GM23338 (cell line): ENCODE data around the gene RELL1. TPM values are rescaled to one million over a fixed set of nuclear protein-coding genes. Genes with fewer than 3 reads are reported as not detected.

ENCODE experiments used
- ATAC-seq: fragments of 200-7000 bp; cut with Tn5 transposase; 3 replicates; pipeline ENCODE4 v1.9.1; 2020
- DNase-seq: peaks from one replicate; pipeline ENCODE4 v3.0.0-alpha.2; 2015; ENCODE audit warnings: low spot score
- H2AFZ ChIP-seq: fragments of 200-600 bp; sonication (generic); 2 replicates; pipeline ENCODE4 v1.8.0; 2016; ENCODE audit warnings: antibody characterized with exemption, mild to moderate bottlenecking, moderate library complexity
- H3F3A ChIP-seq: fragments of 200-600 bp; sonication (generic); replicated peaks from 2 replicates; pipeline ENCODE4 v1.8.0; 2017; ENCODE audit warnings: antibody characterized with exemption, mixed run types, low read depth
- H3K27ac ChIP-seq: fragments of 200-600 bp; sonication (generic); 2 replicates; pipeline ENCODE4 v1.6.1; 2016; ENCODE audit warnings: low read depth
- H3K27me3 ChIP-seq: fragments of 200-600 bp; sonication (generic); 2 replicates; pipeline ENCODE4 v1.8.0; 2016; ENCODE audit warnings: mild to moderate bottlenecking, mixed run types, moderate library complexity; ENCODE audit not compliant: insufficient read depth
- H3K36me3 ChIP-seq: fragments of 200-600 bp; sonication (generic); 2 replicates; pipeline ENCODE4 v1.8.0; 2016; ENCODE audit warnings: mild to moderate bottlenecking; ENCODE audit not compliant: insufficient read depth
- H3K4me1 ChIP-seq: fragments of 200-600 bp; sonication (generic); 2 replicates; pipeline ENCODE4 v1.8.0; 2016; ENCODE audit warnings: mild to moderate bottlenecking, moderate library complexity; ENCODE audit not compliant: insufficient read depth
- H3K4me2 ChIP-seq: fragments of 200-600 bp; sonication (generic); 2 replicates; pipeline ENCODE4 v1.7.1; 2017; ENCODE audit warnings: mixed run types
- H3K4me3 ChIP-seq: fragments of 200-600 bp; sonication (generic); 2 replicates; pipeline ENCODE4 v1.6.1; 2016; ENCODE audit warnings: mixed run types
- H3K79me2 ChIP-seq: fragments of 200-600 bp; sonication (generic); replicated peaks from 2 replicates; pipeline ENCODE4 v1.8.0; 2017; ENCODE audit warnings: mild to moderate bottlenecking; ENCODE audit not compliant: insufficient read depth
- H3K9me2 ChIP-seq: fragments of 200-600 bp; sonication (generic); 2 replicates; pipeline ENCODE4 v1.8.0; 2017; ENCODE audit not compliant: insufficient read depth
- H4K20me1 ChIP-seq: fragments of 200-600 bp; sonication (generic); replicated peaks from 2 replicates; pipeline ENCODE4 v1.8.0; 2017; ENCODE audit warnings: mild to moderate bottlenecking; ENCODE audit not compliant: insufficient read depth
- H3K27ac Mint-ChIP-seq: 2 replicates; pipeline ENCODE4 v1.8.0; 2020; ENCODE audit warnings: inconsistent platforms, mild to moderate bottlenecking, moderate library complexity, mixed read lengths
- H3K27me3 Mint-ChIP-seq: 3 replicates; pipeline ENCODE4 v1.8.0; 2022; ENCODE audit warnings: low read depth, mild to moderate bottlenecking, moderate library complexity, mixed read lengths, inconsistent platforms; ENCODE audit not compliant: insufficient read depth, poor library complexity
- H3K36me3 Mint-ChIP-seq: 3 replicates; pipeline ENCODE4 v1.8.0; 2021; ENCODE audit warnings: low read depth, mild to moderate bottlenecking, inconsistent platforms, moderate library complexity, mixed read lengths
- H3K4me1 Mint-ChIP-seq: 3 replicates; pipeline ENCODE4 v1.8.0; 2020; ENCODE audit warnings: mild to moderate bottlenecking, inconsistent platforms, mixed read lengths
- H3K4me3 Mint-ChIP-seq: 3 replicates; pipeline ENCODE4 v1.8.0; 2021; ENCODE audit warnings: moderate library complexity, mild to moderate bottlenecking, inconsistent platforms, mixed read lengths
- H3K9me3 Mint-ChIP-seq: 3 replicates; pipeline ENCODE4 v1.8.0; 2020; ENCODE audit warnings: moderate library complexity, mild to moderate bottlenecking, inconsistent platforms, mixed read lengths
- CTCF ChIP-seq, 2 experiments: fragments of 200-600 bp in 1 of 2; sonication (generic) in 1 of 2; conservative IDR thresholded peaks; 2 replicates each; pipeline versions ENCODE4 v1.5.1 to v1.6.1; 2016 to 2017; ENCODE audit warnings: antibody characterized with exemption in 2 of 2, low read depth in 2 of 2, mild to moderate bottlenecking in 2 of 2, moderate library complexity in 1 of 2
- ETS1 ChIP-seq: IDR thresholded peaks from 2 replicates; pipeline ENCODE4 v1.6.1; 2016; ENCODE audit warnings: antibody characterized with exemption
- EZH2 ChIP-seq: fragments of 200-600 bp; sonication (generic); IDR thresholded peaks from one replicate; pipeline ENCODE4 v1.8.0; 2017; ENCODE audit warnings: antibody characterized with exemption, mild to moderate bottlenecking, low read depth; ENCODE audit not compliant: unreplicated experiment
- EZH2phosphoT487 ChIP-seq: fragments of 200-600 bp; sonication (generic); IDR thresholded peaks from one replicate; pipeline ENCODE4 v1.8.1; 2018; ENCODE audit warnings: antibody characterized with exemption; ENCODE audit not compliant: unreplicated experiment
- JUNB ChIP-seq: IDR thresholded peaks from one replicate; pipeline ENCODE4 v1.6.1; 2016; ENCODE audit warnings: antibody characterized with exemption; ENCODE audit not compliant: unreplicated experiment
- NANOG ChIP-seq: IDR thresholded peaks from 2 replicates; pipeline ENCODE4 v1.6.1; 2016; ENCODE audit warnings: antibody characterized with exemption, borderline replicate concordance
- POLR2AphosphoS5 ChIP-seq: IDR thresholded peaks from 2 replicates; pipeline ENCODE4 v1.6.1; 2016; ENCODE audit warnings: antibody characterized with exemption, low read depth
- STAT1 ChIP-seq: IDR thresholded peaks from one replicate; pipeline ENCODE4 v1.6.1; 2016; ENCODE audit warnings: antibody characterized with exemption; ENCODE audit not compliant: unreplicated experiment
- ZNF114 ChIP-seq: fragments of 250-450 bp; sonication (Bioruptor Pico); IDR thresholded peaks from 2 replicates; pipeline ENCODE4 v1.5.0; 2020; ENCODE audit warnings: mild to moderate bottlenecking, moderate library complexity
- polyA plus RNA-seq: library from polyadenylated mRNA; unstranded; fragments of >200 nt; fragmentation: Nextera tagmentation; extraction: Ambion mirVana; gene quantifications from 2 replicates; pipeline ENCODE4 v1.2.1, GENCODE V29; 2016
- total RNA-seq: library from RNA; depleted of rRNA; stranded (reverse); fragments of >200 nt; shearing (Covaris generic); gene quantifications from 2 replicates; pipeline ENCODE4 v1.2.3, GENCODE V29; 2014
- TF ChIP-seq, protein P1 (sequence below): fragments of 250-450 bp; sonication (Bioruptor Pico); IDR thresholded peaks from 2 replicates; pipeline ENCODE4 v1.5.0; 2020; ENCODE audit warnings: mild to moderate bottlenecking, moderate library complexity
- TF ChIP-seq, protein P2 (sequence below): IDR thresholded peaks from one replicate; pipeline ENCODE4 v1.6.1; 2018; ENCODE audit warnings: antibody characterized with exemption; ENCODE audit not compliant: unreplicated experiment

Gene RELL1
- total and polyA plus RNA-seq, 2 experiments from 2014 or later = 2.8 to 28.5 TPM

DNA sequence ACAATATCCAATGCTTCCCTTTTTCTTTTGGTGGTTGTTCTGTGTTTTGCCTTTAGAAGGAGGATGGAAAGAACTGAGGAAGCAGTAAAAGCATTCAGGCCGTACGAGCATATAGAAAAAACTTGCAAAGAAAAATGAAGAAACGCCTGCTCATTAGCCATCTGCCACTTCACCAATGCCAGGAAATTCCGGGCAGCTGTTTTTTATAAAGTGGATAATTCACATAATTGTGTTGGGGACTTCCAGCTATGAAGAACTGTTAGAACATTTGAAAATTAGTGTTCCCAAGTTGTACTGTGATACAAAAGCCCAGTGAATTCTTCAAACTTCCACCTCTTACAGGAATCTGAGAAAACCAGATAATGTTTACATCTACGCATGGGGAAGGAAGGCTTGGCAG, 11.7 kb downstream of the RELL1 start (continued):
- TF ChIP-seq, protein P1, sequence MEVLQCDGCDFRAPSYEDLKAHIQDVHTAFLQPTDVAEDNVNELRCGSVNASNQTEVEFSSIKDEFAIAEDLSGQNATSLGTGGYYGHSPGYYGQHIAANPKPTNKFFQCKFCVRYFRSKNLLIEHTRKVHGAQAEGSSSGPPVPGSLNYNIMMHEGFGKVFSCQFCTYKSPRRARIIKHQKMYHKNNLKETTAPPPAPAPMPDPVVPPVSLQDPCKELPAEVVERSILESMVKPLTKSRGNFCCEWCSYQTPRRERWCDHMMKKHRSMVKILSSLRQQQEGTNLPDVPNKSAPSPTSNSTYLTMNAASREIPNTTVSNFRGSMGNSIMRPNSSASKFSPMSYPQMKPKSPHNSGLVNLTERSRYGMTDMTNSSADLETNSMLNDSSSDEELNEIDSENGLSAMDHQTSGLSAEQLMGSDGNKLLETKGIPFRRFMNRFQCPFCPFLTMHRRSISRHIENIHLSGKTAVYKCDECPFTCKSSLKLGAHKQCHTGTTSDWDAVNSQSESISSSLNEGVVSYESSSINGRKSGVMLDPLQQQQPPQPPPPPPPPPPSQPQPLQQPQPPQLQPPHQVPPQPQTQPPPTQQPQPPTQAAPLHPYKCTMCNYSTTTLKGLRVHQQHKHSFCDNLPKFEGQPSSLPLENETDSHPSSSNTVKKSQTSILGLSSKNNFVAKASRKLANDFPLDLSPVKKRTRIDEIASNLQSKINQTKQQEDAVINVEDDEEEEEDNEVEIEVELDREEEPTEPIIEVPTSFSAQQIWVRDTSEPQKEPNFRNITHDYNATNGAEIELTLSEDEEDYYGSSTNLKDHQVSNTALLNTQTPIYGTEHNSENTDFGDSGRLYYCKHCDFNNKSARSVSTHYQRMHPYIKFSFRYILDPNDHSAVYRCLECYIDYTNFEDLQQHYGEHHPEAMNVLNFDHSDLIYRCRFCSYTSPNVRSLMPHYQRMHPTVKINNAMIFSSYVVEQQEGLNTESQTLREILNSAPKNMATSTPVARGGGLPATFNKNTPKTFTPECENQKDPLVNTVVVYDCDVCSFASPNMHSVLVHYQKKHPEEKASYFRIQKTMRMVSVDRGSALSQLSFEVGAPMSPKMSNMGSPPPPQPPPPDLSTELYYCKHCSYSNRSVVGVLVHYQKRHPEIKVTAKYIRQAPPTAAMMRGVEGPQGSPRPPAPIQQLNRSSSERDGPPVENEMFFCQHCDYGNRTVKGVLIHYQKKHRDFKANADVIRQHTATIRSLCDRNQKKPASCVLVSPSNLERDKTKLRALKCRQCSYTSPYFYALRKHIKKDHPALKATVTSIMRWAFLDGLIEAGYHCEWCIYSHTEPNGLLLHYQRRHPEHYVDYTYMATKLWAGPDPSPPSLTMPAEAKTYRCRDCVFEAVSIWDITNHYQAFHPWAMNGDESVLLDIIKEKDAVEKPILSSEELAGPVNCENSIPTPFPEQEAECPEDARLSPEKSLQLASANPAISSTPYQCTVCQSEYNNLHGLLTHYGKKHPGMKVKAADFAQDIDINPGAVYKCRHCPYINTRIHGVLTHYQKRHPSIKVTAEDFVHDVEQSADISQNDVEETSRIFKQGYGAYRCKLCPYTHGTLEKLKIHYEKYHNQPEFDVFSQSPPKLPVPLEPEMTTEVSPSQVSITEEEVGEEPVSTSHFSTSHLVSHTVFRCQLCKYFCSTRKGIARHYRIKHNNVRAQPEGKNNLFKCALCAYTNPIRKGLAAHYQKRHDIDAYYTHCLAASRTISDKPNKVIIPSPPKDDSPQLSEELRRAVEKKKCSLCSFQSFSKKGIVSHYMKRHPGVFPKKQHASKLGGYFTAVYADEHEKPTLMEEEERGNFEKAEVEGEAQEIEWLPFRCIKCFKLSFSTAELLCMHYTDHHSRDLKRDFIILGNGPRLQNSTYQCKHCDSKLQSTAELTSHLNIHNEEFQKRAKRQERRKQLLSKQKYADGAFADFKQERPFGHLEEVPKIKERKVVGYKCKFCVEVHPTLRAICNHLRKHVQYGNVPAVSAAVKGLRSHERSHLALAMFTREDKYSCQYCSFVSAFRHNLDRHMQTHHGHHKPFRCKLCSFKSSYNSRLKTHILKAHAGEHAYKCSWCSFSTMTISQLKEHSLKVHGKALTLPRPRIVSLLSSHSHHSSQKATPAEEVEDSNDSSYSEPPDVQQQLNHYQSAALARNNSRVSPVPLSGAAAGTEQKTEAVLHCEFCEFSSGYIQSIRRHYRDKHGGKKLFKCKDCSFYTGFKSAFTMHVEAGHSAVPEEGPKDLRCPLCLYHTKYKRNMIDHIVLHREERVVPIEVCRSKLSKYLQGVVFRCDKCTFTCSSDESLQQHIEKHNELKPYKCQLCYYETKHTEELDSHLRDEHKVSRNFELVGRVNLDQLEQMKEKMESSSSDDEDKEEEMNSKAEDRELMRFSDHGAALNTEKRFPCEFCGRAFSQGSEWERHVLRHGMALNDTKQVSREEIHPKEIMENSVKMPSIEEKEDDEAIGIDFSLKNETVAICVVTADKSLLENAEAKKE (CRISPR knock-in tag) = no peak

- Histone ChIP-seq H4K20me1 (peaks cover 7% of the 10 kb centered on the region; the same call in 1 of the 2 replicates), H3K27me3 (no peaks in the 10 kb centered on the region), H3K36me3 (no peaks in the 10 kb centered on the region), H3K79me2 (peaks cover 59% of the 10 kb centered on the region), H3K27ac (no peak overlapping the region), H3K4me2 (no peak overlapping the region), H3K4me1 (0 out of 2 replicates have a peak, but pooled peaks cover 20% of the 10 kb centered on the region), H3K4me3 (no peak overlapping the region), H2AFZ (no peak overlapping the region), H3K9me2 (no peaks in the 10 kb centered on the region; the same call in 1 of the 2 replicates), H3F3A (no peaks in the 10 kb centered on the region)
- no peak for ATAC-seq
- H3K9me3 Mint-ChIP-seq = peaks cover 3% of the 10 kb centered on the region; the same call in 2 of the 3 replicates
- peaks cover 3% of the 10 kb centered on the region for H3K27me3 Mint-ChIP-seq
- H3K4me3 Mint-ChIP-seq = no peak overlapping the region
- H3K4me1 Mint-ChIP-seq = peaks cover 9% of the 10 kb centered on the region; the same call in 2 of the 3 replicates
- no peak overlapping the region; the same call in 1 of the 2 replicates for H3K27ac Mint-ChIP-seq
- H3K36me3 Mint-ChIP-seq = peaks cover 4% of the 10 kb centered on the region; the same call in 2 of the 3 replicates
- DNase-seq = no peak
- TF ChIP-seq ETS1 (no peak), JUNB (no peak), CTCF (conservative IDR thresholded peaks at IDR 0.05; ENCODE audit: low read depth in 2 of 2) (no peak), STAT1 (no peak), EZH2phosphoT487 (no peak), NANOG (no peak), ZNF114 (CRISPR knock-in tag) (no peak), POLR2AphosphoS5 (no peak), EZH2 (no peak)
- TF ChIP-seq, protein P2, sequence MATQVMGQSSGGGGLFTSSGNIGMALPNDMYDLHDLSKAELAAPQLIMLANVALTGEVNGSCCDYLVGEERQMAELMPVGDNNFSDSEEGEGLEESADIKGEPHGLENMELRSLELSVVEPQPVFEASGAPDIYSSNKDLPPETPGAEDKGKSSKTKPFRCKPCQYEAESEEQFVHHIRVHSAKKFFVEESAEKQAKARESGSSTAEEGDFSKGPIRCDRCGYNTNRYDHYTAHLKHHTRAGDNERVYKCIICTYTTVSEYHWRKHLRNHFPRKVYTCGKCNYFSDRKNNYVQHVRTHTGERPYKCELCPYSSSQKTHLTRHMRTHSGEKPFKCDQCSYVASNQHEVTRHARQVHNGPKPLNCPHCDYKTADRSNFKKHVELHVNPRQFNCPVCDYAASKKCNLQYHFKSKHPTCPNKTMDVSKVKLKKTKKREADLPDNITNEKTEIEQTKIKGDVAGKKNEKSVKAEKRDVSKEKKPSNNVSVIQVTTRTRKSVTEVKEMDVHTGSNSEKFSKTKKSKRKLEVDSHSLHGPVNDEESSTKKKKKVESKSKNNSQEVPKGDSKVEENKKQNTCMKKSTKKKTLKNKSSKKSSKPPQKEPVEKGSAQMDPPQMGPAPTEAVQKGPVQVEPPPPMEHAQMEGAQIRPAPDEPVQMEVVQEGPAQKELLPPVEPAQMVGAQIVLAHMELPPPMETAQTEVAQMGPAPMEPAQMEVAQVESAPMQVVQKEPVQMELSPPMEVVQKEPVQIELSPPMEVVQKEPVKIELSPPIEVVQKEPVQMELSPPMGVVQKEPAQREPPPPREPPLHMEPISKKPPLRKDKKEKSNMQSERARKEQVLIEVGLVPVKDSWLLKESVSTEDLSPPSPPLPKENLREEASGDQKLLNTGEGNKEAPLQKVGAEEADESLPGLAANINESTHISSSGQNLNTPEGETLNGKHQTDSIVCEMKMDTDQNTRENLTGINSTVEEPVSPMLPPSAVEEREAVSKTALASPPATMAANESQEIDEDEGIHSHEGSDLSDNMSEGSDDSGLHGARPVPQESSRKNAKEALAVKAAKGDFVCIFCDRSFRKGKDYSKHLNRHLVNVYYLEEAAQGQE = no peak
These were observed 12.5 kb downstream of the RELL1 start for GRCh38 chr4:37673538-37674192.
